Thymus (tissue), 11 donors: ENCODE data around the gene NRXN3. TPM values are rescaled to one million over a fixed set of nuclear protein-coding genes. Genes with fewer than 3 reads are reported as not detected.

ENCODE experiments used
- DNase-seq, 9 donors: peaks; one replicate each; pipeline ENCODE4 v3.0.0-alpha.2; 2013; ENCODE audit warnings: low spot score in 9 of 9, low read depth in 6 of 9, missing footprints in 1 of 9
- H3K27ac ChIP-seq, 2 donors: one replicate each; pipeline ENCODE4 v1.5.1; 2013; ENCODE audit warnings: control low read depth in 1 of 2, low read depth in 1 of 2, low read length in 1 of 2, mild to moderate bottlenecking in 1 of 2, moderate library complexity in 1 of 2
- H3K27me3 ChIP-seq, 2 donors: one replicate each; pipeline ENCODE4 v1.5.1; 2013; ENCODE audit warnings: low read length in 1 of 2; ENCODE audit not compliant: control insufficient read depth in 2 of 2, insufficient read depth in 1 of 2
- H3K36me3 ChIP-seq, 2 donors: one replicate each; pipeline ENCODE4 v1.5.1; 2013; ENCODE audit warnings: low read length in 1 of 2, mild to moderate bottlenecking in 1 of 2, moderate library complexity in 1 of 2; ENCODE audit not compliant: control insufficient read depth in 2 of 2, insufficient read depth in 2 of 2
- H3K4me1 ChIP-seq, 2 donors: one replicate each; pipeline ENCODE4 v1.5.1; 2013; ENCODE audit warnings: low read length in 2 of 2; ENCODE audit not compliant: control insufficient read depth in 2 of 2, insufficient read depth in 2 of 2
- H3K4me3 ChIP-seq, 2 donors: one replicate each; pipeline ENCODE4 v1.5.1; 2013; ENCODE audit warnings: low read length in 2 of 2, control low read depth in 1 of 2, mild to moderate bottlenecking in 1 of 2
- H3K9me3 ChIP-seq, 2 donors: one replicate each; pipeline ENCODE4 v1.5.1; 2013; ENCODE audit warnings: low read length in 1 of 2, mild to moderate bottlenecking in 1 of 2; ENCODE audit not compliant: control insufficient read depth in 2 of 2, insufficient read depth in 1 of 2
- WGBS: extraction: QIAGEN DNeasy Blood & Tissue Kit; methylation state at CpG from one replicate; pipeline ENCODE4 v1.1.7; 2013; 5-methylcytosine and 5-hydroxymethylcytosine counted together
- polyA plus RNA-seq: library from polyadenylated mRNA; stranded (reverse); fragments of 200-250 nt; gene quantifications from one replicate; pipeline ENCODE4 v1.2.3, GENCODE V29; 2013
- total RNA-seq: library from RNA; stranded (reverse); fragments of 120-200 nt; gene quantifications from one replicate; pipeline ENCODE4 v1.2.4, GENCODE V29; 2013
- donor health status: healthy.

The NRXN3 gene
- total and polyA plus RNA-seq, 2 donors, result 1.5 to 3.7 TPM

DNA sequence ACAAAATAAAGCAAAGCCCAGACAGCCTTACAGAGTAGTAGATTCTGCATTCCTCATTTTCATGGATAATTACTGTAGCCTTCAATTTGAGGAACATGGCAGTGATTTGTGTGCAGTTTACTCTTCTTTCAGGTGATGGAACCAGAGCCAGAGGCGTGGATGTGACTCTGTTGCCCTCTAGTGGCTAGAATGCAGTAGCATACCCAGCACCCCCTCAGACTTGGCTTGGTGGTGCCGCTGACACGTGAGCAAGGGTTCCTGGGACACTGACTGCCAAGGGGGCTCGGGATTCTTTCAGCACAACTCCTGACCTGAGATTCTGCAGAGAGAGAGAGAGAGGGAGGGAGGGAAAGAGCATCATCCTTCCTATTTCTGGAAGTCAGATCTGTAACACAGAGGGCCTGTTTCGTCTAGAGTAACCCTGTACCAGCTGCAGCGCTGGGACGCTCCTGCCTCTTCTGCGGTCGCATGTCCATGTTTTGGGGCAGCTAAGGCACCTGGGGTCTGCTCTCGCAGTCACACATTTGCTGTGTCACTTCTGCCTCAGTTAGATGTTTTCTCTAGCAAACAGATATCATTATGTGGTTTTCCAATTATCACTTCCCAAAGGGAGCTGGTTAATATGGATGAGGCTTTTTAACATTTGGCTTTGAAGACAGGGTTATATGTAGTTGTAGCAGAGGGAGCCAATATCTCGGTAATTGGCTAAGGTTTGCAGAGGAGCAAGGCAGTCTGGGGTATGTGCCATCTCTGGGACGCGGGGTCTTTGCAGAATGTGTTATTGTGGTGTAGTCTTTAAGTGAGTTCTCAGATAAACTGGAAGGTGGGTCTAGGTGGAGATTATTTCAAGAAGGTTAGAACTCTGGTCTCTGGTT lies 428.1 kb downstream of the NRXN3 start:
- Histone ChIP-seq H3K27ac (no peak overlapping the region), H3K9me3 (no peaks in the 10 kb centered on the region), H3K4me3 (no peak overlapping the region), H3K4me1 (no peaks in the 10 kb centered on the region), H3K27me3 (no peaks in the 10 kb centered on the region), H3K36me3 (no peaks in the 10 kb centered on the region)
- peak; percentile 6 to 53 (median 15) for DNase-seq
- WGBS, result 59% methylated on average over 13 of the region's 13 CpGs

DNA sequence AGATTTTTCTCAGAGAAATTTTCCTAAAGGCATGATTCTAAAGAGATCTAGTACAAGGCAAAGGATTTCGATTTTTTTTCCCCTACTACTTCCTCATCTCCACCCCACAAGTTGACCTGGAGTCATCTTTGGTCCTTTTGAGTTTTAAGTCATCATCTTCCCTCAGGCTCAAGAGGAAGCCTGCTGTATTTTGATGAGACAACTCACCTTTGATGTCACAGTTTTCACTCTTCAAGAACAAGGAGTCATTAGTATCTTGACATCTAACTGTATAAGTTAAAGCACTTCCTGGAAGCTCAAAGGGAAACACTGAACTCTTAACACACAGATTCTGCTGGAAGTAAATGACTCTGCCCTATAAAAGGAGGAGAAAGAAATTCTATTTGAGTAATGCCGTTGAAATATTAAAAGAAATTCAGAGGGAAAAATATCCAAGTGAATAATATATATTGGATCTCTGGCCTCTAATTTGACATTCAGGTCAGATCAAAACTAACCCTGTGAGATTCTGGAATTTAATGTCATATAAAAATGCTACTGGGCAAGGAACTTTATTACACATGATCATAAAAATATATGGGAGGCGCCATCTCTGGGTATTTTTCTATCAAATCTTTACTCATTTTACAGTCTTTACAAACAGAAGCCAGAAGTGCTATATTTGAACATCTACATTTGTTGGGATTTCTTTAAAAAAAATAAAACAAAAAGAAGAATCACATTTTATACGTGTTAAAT lies 435.0 kb downstream of the NRXN3 start:
- Histone ChIP-seq H3K4me1 (no peaks in the 10 kb centered on the region), H3K27me3 (no peaks in the 10 kb centered on the region), H3K4me3 (no peak overlapping the region), H3K9me3 (no peaks in the 10 kb centered on the region), H3K27ac (no peak overlapping the region), H3K36me3 (no peaks in the 10 kb centered on the region)
- 88% methylated on average over 4 of the region's 4 CpGs for WGBS
- no peak for DNase-seq

DNA sequence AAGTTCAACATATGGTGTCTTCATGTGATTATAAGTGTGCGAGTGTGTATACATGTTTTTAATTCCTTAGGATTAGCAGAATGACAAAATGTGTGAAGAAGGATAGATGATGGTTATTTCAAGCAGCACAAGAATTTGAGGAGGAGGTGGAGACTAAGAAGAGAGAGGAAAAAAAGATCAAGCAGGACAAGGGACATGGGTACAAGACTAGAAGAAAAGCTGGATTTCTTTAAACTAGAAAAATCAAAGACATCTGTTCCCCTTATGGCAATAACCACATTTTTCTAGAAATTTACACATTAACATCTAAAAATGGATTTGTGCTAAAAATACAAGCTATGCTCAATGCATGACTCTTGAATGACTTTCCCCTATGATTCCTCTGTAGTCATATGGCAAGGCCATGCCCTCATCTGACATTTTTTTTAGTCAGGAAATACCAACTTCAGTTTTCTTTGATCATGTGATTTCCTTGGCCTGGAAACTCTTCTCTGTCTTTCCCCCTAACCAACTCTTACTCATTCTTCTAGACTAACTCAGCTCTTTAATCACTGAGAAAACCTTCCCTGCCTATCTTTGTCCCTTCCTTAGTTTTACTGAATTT lies 435.8 kb downstream of the NRXN3 start:
- WGBS, result 100% methylated on average over 1 of the region's 1 CpG
- no peak overlapping the region for H3K27ac ChIP-seq
- no peaks in the 10 kb centered on the region for H3K4me1 ChIP-seq
- no peaks in the 10 kb centered on the region for H3K36me3 ChIP-seq
- no peak overlapping the region for H3K4me3 ChIP-seq
- H3K9me3 ChIP-seq, result no peaks in the 10 kb centered on the region
- no peaks in the 10 kb centered on the region for H3K27me3 ChIP-seq
- DNase-seq, result no peak

DNA sequence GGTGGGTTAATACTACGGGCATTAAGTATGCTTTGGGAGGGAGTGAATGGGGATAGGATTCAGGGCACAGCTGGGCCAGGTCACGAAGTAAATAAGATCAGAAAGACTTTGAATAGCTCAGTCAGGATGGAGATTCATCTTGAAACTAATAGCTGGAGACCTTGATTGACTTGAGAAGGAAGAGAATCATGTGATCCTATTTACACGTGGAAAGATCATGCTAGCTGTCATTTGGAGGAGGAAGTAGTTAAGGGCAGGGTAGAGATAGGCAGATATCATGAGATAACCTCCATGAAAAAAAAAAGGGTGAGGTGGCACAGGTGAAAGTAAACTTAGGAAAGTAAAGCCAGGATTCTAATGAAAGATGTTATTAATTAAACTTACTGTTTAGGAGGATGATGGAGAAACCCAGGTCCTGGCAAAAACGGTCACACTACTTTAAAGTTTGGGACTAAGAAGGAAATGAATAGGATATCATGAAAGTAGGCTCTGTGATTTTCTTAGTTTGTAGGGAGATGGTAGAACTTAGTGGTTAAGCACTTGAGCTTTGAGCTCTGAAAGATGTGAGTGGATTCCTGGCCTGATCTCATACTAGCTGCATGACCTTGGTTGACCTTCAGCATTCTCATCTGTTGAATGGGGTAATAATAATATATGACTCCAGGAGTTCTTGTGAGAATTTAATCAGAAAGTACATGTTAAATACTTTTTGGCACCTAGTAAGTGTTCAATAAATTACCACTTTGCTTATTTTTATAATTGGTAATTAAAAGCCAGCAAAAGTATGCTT lies 439.0 kb downstream of the NRXN3 start:
- WGBS, result 68% methylated on average over 4 of the region's 4 CpGs
- Histone ChIP-seq H3K36me3 (no peaks in the 10 kb centered on the region), H3K4me1 (no peaks in the 10 kb centered on the region), H3K27ac (no peak overlapping the region), H3K9me3 (no peaks in the 10 kb centered on the region), H3K27me3 (no peaks in the 10 kb centered on the region), H3K4me3 (no peak overlapping the region)
- no peak for DNase-seq

DNA sequence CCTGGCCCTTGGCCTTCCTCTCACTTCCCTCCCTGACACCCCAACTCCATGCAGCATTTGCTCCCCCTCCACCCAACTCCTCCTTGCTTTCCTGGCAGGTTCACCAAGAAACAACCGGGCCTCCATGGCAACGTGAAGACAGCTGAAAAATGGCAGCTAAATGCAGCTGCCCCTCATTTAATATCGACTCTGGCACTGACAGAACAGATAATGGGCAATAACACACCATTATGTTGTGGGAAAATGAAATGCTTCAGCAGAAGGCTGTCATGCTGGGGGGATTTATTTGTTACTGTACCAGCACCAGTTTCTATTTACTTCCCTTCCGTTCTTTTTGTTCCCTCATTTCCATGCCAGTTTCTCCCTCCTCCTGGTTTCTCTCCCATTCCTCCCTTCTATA lies 440.8 kb downstream of the NRXN3 start:
- DNase-seq, result no peak
- Histone ChIP-seq H3K4me1 (no peaks in the 10 kb centered on the region), H3K9me3 (no peaks in the 10 kb centered on the region), H3K36me3 (no peaks in the 10 kb centered on the region), H3K27ac (no peak overlapping the region), H3K4me3 (no peak overlapping the region), H3K27me3 (no peaks in the 10 kb centered on the region)
- 87% methylated on average over 4 of the region's 4 CpGs for WGBS

DNA sequence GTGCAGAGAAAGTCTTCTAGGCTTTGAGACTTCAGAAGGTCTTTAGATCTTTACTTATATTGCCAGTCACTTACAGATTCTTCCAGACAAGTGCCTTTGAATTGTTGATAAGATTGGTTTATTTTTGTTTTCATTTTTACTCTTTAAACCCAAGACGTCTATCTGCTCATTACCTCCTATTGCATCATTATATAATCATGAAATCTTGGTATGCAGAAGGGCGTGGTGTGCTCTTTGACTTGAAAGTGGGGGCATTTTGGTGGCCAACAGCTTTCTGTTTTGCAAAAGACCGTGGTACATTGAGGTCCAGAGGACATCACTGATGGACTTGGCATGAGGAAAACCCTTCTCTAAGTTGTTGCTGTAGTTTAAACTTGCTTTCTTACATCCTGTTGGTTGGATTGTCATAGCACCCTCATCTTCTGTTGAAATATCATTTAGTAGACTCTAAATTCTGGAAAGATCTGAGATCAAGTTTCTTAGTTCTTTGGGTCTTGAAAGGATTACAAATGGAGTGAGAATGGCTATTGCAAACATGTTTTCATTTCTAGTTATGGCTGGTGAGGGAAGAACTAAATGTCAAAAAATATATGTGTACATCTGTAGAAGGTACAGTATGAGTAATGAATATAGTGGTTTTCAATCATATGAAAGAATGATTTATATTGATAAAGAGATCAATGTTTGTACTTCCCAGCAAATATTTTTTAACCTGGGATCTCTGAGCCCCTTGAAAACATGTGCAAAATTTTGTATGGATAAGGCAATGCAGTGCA lies 441.8 kb downstream of the NRXN3 start:
- Histone ChIP-seq H3K4me3 (no peak overlapping the region), H3K27ac (no peak overlapping the region), H3K27me3 (no peaks in the 10 kb centered on the region), H3K9me3 (no peaks in the 10 kb centered on the region), H3K36me3 (no peaks in the 10 kb centered on the region), H3K4me1 (no peaks in the 10 kb centered on the region)
- no peak for DNase-seq
- WGBS, result 75% methylated on average over 3 of the region's 3 CpGs

DNA sequence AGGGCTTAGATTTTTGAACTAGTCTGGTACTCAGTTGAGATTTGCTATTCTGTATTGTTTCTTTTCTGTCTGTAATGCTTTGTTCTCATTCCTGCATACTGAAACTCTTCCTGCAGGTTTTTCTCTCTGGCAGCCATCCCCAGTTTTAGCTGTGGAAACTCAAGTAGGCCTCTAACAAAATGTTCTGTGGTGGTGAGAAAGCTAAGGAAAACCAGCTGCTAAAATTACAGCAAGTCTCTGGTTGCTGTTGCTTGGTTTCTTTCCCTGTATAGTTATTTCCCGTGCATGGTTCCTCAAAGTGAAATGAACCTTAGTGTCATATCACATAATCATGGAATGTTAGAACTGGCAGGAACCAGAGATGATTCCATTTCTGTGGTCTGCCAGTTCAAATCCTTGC lies 442.5 kb downstream of the NRXN3 start:
- WGBS, result 80% methylated on average over 1 of the region's 1 CpG
- Histone ChIP-seq H3K9me3 (no peaks in the 10 kb centered on the region), H3K4me1 (no peaks in the 10 kb centered on the region), H3K27ac (no peak overlapping the region), H3K36me3 (no peaks in the 10 kb centered on the region), H3K27me3 (no peaks in the 10 kb centered on the region), H3K4me3 (no peak overlapping the region)
- no peak for DNase-seq

DNA sequence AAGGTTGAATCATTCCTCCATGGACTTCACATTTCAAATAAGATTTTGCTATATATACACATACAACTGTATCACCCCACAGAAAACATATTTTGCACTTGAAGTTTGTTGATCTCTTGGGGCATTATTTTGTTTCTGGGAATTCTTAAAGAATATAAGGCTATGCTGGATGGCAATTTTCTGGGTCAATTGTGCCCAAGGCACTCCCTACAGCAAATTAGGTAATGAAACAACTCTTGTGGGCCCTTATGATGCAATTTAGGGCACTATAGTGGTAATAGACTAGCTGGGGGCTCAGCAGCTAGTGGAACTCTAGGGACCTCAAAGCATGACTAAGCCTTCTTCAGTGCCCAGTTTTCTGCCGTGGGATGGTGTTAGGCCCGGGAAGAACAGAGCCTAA lies 444.4 kb downstream of the NRXN3 start:
- Histone ChIP-seq H3K36me3 (no peaks in the 10 kb centered on the region), H3K4me1 (no peaks in the 10 kb centered on the region), H3K9me3 (no peaks in the 10 kb centered on the region), H3K4me3 (no peak overlapping the region), H3K27ac (no peak overlapping the region), H3K27me3 (no peaks in the 10 kb centered on the region)
- no peak for DNase-seq
- WGBS, result 97% methylated on average over 2 of the region's 2 CpGs
